Dermis microvascular lymphatic vessel endothelial cell (primary cell): Measurements from ENCODE around the gene CTU1. TPM values are rescaled to one million over a fixed set of nuclear protein-coding genes. Genes with fewer than 3 reads are reported as not detected.
"Not testable (repeated sequence)": the region's sequence is repeated elsewhere in the genome, so short reads cannot be mapped to it uniquely, and the experiment has no call there.

ENCODE experiments used
- DNase-seq, 2 donors: peaks; one replicate each; pipeline versions ENCODE4 v3.0.0 to v3.0.0-alpha.2; 2010; ENCODE audit warnings: low read depth in 2 of 2
- total RNA-seq: library from RNA; depleted of rRNA; stranded (reverse); fragments of >200 nt; gene quantifications from 2 replicates; pipeline ENCODE4 v1.2.1, GENCODE V29; 2014

Gene CTU1
- 4.0 and 5.4 TPM in 2 replicates for total RNA-seq

- peak; percentile 98 to 99 for DNase-seq
Observed at GRCh38 chr19:51108066-51108804, at the start of gene CTU1. Gene CTU1 (minus strand): TSS chr19:51108409. CDS start chr19:51104569, 3,840 bp downstream.

DNA sequence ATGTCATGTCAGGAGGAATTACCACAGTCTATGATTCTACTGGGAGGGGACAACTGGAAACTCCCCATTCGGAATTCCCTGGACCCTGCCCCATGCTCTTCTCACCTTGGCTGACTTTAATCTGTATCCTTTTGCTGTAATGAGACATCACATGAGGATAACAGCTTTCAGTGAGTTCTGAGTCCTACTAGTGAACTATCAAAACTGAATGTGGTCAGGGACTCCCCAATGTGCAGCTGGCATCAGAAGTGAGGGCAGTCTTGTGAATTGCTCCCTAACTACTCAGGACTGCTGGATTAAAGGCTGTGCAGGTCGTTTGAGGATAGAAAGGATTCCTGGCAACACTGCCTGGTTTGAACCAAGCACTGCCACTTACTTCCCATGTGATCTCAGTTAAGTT lies 49.1 kb upstream of the CTU1 start:
- no peak for DNase-seq

GRCh38 chr19:51156710-51157109 lies 48.5 kb upstream of the CTU1 start:
- DNase-seq, result no peak

DNA sequence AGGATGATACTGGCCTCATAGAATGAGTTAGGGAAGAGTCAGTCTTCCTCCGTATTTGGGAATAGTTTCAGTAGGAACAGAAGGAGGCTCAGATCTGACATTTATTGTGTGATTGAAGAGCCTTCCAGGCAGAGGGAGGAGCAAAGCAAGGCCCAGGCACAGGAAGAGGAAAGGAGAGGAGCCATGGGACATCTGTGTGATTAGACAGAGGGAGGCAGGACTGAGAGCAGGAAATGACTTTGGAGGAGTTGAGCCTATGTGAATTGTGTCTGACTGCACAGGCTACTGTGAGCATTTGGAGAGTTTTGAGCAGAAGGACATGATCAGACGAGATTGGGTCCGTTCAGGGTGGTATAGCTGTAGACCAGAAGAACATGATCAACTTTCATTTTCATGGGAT lies 42.4 kb upstream of the CTU1 start:
- no peak for DNase-seq

- no peak for DNase-seq
Observed at GRCh38 chr19:51148580-51148979, 40.4 kb upstream of the CTU1 start.

DNA sequence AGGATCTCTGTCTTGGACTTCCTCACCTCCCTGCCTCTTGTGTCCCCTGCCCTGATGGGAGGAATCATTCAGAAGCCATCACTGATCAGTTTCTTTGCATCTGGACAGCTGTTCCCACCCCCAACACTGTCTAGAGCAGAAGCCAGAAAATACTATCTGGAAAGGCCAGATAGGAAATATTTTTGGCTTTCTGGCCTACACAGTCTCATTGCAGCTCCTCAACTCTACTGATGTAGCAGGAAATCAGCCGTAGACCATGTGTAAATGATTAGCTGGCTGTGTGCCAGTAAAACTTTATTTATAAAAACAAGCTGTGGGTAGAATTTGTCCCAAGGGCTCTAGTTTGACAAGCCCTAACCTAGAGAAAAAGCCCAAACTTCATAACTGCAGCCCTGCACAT lies 39.5 kb upstream of the CTU1 start:
- peak in 1 of 2 donors; percentile 16 for DNase-seq

DNA sequence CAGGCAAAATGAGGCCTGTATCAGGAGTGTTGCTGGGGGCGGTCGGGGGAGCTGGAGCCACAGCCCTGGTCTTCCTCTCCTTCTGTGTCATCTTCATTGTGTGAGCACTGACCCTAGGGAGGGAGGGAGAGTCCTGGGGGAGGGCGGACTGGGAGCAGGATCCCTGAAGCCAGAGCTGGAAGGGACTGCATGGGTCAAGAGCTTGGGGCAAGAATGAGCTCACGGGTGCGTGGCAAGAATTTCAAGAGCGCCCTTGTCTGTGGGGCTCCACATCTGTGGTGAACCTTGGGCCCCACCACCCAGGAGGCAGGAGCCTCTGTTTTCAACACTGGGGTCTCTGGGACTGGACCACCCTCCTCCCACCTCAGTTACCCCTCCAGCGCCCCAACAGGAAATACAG lies 38.5 kb upstream of the CTU1 start:
- DNase-seq, result no peak

DNA sequence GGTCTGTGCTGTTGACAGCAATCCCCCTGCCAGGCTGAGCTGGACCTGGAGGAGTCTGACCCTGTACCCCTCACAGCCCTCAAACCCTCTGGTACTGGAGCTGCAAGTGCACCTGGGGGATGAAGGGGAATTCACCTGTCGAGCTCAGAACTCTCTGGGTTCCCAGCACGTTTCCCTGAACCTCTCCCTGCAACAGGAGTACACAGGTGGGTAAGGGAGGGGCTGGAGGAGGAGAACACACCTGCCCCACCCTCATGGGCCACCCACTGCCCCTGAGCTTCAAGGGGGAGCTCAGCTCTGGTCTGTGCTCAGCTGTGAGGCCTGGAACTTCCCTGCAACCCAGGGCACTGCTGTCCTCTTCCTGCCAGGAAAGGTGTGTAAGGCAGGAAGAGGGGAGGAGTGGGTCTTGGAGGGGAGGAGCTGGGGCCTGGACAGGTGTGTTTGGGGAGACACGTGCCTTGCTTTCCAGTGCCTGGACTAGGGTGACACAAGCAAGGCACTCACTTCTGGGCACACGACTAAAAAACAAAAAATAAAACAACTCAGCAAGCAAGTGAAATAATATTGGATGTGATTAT lies 37.8 kb upstream of the CTU1 start:
- DNase-seq, result no peak

GRCh38 chr19:51144482-51145045 lies 36.4 kb upstream of the CTU1 start:
- no peak for DNase-seq

DNA sequence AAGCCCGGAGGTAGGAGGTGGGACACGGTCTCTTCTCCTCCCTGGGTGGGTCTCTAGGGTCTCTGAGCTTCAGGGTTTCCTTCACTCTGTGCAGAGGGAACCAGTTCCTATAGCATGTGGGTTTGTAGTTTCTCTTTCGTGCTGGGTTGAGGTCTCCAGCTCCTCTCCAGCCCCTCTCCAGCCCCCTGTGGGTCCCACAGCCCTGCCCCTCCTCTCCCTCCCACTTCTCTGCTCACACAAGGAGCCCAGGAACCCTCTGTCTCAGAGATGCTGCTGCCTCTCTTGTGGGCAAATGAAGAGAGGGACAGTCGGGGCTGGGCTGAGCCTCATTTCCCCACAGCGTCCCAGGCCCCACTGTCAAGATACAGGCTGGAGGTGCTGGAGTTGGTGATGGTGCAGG lies 35.3 kb upstream of the CTU1 start:
- DNase-seq, result no peak

GRCh38 chr19:51142809-51143475 lies 34.7 kb upstream of the CTU1 start:
- not testable (repeated sequence) for DNase-seq

DNA sequence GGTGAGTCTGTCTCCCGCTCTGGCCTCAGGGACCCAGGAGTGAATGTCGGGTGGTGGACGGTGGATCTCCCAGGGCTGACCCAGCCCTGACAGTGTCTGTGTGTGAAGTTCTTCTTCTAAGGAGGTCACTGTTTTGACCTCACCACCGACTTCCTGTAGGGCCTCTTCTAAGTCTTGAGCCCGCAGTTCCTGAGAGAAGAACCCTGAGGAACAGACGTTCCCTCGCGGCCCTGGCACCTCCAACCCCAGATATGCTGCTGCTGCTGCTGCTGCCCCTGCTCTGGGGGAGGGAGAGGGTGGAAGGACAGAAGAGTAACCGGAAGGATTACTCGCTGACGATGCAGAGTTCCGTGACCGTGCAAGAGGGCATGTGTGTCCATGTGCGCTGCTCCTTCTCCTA lies 33.9 kb upstream of the CTU1 start, which contains the start of gene SIGLEC7:
Gene SIGLEC7, plus strand, starts transcription at position 183 of the 400 bp plus-strand sequence. Its CDS starts 69 bp downstream, at position 252.
- no peak for DNase-seq

DNA sequence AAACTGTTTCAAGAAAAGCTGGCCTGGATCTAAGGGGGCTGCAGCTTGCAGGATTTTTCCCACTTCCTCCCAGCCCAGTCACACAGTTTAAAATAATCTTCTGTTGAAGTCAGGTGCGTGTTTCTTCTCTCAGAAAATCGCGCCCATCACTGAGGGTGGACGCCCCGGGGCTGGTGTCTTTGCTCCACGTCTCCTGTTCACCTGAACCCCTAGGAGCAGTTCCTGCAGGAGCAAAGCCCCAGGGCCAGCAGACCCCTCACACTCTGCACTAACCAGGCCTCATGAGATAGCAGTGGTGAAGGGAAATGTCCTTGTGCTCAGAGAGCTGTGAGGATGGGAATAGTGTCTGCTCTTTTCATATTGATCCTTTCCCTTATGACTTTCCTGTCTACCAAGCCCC lies 33.0 kb upstream of the CTU1 start:
- DNase-seq, result no peak

- DNase-seq, result no peak
Observed at GRCh38 chr19:51140441-51140840, 32.2 kb upstream of the CTU1 start.

- DNase-seq, result no peak
Observed at GRCh38 chr19:51139299-51140014, 31.2 kb upstream of the CTU1 start.

DNA sequence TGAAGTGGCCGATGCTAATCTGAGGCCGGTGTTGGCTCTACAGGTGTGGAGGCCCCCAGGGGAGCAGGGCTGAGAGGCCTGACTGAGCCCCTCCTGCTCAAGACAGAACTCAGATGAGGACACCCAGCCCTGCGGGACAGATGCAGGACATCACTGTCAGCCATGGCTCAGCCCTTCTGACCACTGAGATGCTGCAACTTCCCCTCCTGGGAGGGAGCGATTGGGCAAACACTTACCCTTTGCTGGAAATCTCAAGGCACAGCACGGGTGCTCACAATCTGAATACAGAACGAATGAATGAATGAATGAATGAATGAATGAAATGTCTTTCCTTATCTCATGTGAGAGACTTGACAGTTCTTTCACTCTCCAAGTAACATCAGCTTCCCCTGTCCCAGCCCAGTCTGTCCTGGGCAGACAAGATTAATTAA lies 30.4 kb upstream of the CTU1 start:
- DNase-seq, result no peak

DNA sequence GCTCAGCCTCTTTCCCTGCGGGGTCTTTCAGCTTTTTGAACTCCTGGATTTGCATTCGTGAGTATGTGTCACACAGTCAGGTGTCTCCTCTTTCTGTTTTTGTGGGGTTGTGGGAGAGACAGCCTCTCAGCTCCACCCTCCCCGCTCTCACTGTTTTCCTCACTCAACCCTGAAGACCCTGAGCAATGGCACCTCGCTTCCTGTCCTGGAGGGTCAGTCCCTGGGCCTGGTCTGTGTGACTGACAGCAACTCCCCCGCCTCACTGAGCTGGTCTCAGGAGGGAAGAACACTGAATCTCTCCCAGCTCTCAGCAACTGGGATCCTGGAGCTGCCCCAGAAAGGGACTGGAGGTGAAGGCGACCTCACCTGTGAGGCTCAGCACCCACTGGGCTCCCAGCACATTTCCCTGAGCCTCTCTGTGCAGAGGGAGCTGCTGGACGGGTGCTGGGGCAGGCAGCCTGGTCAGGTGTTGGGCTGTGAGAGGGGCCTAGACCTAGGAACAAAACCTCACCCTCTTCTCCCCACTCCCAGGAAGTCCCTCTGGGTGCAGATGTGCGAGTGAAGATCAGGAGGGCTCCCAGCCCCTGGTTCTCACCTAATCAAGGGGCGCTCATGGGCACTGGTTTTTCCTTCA lies 29.7 kb upstream of the CTU1 start:
- no peak for DNase-seq

GRCh38 chr19:51136851-51137551 lies 28.8 kb upstream of the CTU1 start:
- DNase-seq, result peak in 1 of 2 donors; percentile 25

- DNase-seq, result no peak
Observed at GRCh38 chr19:51135986-51136762, 28.0 kb upstream of the CTU1 start.

GRCh38 chr19:51135004-51135403 lies 26.8 kb upstream of the CTU1 start:
- no peak for DNase-seq
